HG03521 (cell line): Measurements from ENCODE around the gene IRAK1.

ENCODE experiments used
- ATAC-seq: cut with Tn5 transposase; IDR thresholded peaks from one replicate; pipeline ENCODE4 v1.9.1; 2021; ENCODE audit warnings: mild to moderate bottlenecking, moderate library complexity; ENCODE audit not compliant: unreplicated experiment

Gene IRAK1

GRCh38 chrX:154022108-154022507 lies 2.4 kb upstream of the IRAK1 start:
- ATAC-seq, result no peak

GRCh38 chrX:154021131-154021611 lies 1.5 kb upstream of the IRAK1 start:
- no peak for ATAC-seq

DNA sequence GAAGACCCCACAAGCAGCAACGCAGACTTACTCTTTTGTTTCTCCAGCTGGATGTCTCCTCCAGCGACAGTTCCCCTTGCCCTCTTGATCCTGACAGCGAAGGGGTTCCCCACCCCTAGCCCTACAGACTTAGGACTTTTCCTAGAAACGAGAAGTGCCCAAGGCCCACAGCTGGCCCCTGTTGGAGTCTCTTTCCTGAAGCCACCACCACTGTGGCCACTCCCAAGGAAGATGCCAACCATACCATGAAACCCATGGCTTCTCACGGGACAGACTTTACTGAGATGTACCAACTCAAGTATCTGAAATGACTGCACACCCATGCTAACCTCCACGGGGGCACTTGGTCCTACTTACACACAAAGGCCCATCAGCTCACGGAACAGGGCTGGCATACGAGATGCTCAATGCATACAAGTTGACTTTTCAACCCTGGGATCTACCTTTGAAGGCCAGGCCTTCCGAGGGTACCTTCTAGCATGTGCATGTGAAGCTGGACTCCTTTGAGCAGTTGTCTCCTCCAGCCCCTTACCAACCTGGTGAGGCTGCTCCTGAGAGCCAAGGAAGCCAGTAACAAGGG lies 924 bp upstream of the IRAK1 start:
- ATAC-seq, result no peak

DNA sequence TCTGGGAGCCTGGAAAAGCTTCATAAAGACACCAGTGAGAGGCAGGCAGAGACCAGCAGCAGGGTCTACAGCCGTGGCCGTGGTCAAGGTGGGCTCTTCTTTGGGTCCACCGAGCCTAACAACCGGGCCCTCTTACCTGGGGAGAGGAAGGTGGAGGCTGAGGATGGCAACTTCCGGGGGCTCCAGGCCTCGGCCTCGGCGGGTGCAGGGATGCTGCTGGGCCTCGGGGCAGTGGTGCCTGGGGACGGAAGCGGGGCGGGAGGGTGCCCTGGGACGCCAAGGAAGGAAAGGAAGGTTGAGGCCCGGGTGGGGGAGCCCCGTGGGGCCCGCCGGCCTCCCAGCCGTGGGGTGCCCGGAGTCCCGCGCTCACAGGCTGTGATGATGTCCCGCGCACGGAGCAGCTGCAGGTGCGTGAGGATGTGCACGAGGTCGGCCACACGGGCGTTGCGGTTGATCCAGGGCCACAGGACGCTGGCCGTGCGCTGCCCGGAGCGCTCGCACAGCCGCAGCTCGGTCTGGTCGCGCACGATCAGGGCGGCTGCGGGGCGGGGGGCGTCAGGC lies 561 bp downstream of the IRAK1 start:
- peak; percentile 16 for ATAC-seq

DNA sequence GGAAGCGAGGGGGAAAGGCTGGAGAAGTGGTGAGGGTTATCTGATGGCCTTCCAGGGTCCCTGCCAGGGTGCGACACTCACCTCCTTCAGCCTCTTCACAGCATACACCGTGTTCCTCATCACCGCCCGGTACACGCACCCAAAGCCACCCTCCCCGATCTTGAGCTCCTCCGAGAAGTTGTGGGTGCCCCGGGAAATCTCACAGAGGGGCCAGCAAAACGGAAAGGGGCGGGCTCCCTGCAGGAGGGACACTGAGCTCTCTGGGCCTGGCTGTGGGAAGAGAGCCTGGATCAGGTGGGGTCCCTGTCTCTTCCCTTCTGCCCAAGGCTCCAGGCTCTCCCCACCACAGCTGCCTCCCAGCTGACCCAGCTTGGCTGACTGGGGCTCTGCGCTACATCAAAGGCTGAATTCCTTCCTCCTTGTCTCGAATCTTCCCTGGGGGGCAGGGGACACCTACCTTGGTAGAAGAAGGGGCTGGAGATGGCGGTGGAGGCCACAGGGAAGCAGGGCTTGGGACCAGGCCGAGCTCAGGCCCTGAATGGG lies 1.1 kb downstream of the IRAK1 start:
- ATAC-seq, result no peak

DNA sequence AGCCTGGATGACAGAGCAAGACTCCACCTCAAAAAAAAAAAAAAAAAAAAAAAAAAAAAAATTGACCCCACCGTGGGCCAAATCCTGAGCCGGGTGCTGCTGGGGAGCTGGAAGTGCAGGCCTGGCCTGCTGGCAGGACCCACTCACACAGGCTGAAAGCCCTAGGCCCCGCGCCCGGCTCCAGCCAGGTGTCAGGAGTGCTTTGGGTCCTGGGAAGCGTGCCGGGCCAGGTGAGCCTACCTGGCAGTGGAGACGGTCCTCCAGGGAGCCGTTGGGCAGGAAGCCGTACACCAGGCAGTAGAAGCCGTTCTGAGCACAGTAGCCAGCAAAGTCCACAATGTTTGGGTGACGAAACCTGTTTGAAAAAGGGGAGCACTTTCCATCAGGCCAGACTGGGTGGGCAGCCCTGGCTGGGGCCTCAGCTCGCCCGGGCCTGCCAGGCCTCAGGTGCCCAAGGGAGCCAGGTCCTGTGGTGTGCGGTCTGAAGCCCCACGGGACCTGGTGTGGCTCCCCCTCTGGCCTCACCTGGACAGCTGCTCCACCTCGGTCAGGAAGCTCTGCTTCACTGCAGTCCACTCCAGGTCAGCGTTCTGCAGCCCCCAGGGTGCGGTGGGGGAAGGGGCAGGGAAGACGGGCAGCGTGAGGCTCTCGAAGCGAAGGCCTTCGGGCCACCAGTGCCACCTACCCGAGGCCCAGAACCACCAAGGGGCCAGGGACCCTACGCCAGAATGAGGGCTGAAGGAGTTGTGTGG lies 1.8 kb downstream of the IRAK1 start:
- ATAC-seq, result no peak

- ATAC-seq, result no peak
Measured at GRCh38 chrX:154016366-154017076, 3.2 kb downstream of the IRAK1 start.

- ATAC-seq, result no peak
Measured at GRCh38 chrX:154015581-154016264, 4.0 kb downstream of the IRAK1 start.

- no peak for ATAC-seq
Measured at GRCh38 chrX:154014429-154015380, 5.0 kb downstream of the IRAK1 start.

GRCh38 chrX:154013614-154014360 lies 5.9 kb downstream of the IRAK1 start:
- ATAC-seq, result no peak

GRCh38 chrX:154013001-154013421 lies 6.7 kb downstream of the IRAK1 start:
- no peak for ATAC-seq

GRCh38 chrX:154012336-154012991 lies 7.2 kb downstream of the IRAK1 start:
- ATAC-seq, result no peak

- no peak for ATAC-seq
Measured at GRCh38 chrX:154011376-154012335, 8.0 kb downstream of the IRAK1 start.

DNA sequence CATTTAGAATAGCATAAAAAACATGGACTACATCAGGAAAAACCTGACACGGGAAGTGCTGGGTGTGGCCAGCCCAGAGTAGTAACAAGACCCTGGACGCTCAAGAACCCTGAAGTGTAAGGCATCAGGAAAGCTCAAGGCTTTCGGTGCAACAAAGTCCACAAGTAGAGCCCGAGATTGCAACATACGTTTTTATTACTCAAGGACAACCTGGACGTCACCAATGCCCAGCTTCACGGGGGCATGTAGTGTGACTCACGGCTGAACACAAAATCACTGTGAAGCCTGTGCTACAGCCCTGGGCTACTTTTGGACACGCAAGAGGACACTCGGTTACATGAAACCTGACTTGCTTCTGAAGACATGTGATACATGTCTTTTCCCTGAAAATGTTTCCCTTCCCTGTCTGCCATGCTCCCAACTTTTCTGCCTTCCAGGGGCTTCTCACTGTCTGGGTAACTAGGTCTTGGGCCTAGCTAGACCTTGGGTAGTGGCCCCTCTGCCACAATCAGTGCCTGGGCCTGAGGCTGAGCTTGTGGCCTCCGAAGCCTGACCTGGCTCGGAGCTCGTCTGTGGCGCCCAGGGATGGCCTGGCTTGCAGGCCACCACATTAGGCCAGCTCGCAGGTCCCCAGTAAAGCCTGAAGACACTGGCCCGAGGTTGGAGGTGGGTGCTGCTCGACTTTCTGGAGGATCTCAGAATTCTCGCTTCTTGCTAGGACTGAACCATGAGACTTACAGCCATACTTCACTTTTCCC lies 9.2 kb downstream of the IRAK1 start:
- no peak for ATAC-seq

- ATAC-seq, result no peak
Measured at GRCh38 chrX:154008521-154008920, 11.2 kb downstream of the IRAK1 start.

- no peak for ATAC-seq
Measured at GRCh38 chrX:154006947-154007346, 12.8 kb downstream of the IRAK1 start.

- no peak for ATAC-seq
Measured at GRCh38 chrX:154004315-154004714, 15.4 kb downstream of the IRAK1 start.
